Keratinocyte (primary cell): Measurements from ENCODE around the gene WASHC2C. TPM values are rescaled to one million over a fixed set of nuclear protein-coding genes. Genes with fewer than 3 reads are reported as not detected.

Source experiments
- DNase-seq: peaks from one replicate; pipeline ENCODE4 v3.0.0-alpha.2; 2011; ENCODE audit warnings: low read depth, missing footprints, low spot score
- FAIRE-seq: peaks from 2 replicates; lab custom pipeline; 2011; peaks lifted over from hg19 to GRCh38; lab: Jason Lieb, UNC
- H2AFZ ChIP-seq: 2 replicates; pipeline ENCODE4 v1.6.0; 2012; ENCODE audit warnings: low read length, control low read depth, inconsistent platforms; ENCODE audit not compliant: control insufficient read depth
- H3K27ac ChIP-seq: 2 replicates; pipeline ENCODE4 v1.5.1; 2011; ENCODE audit warnings: low read length; ENCODE audit not compliant: control insufficient read depth, insufficient read depth
- H3K27me3 ChIP-seq: 3 replicates; pipeline ENCODE4 v1.6.0; 2011; ENCODE audit warnings: low read length; ENCODE audit not compliant: control insufficient read depth, insufficient read depth; ENCODE audit errors: extremely low read depth
- H3K36me3 ChIP-seq, 2 experiments: 2 replicates in 1 of 2; 3 replicates in 1 of 2; pipeline ENCODE4 v1.5.1; 2011; ENCODE audit warnings: low read length in 2 of 2, mild to moderate bottlenecking in 1 of 2; ENCODE audit not compliant: control insufficient read depth in 2 of 2, insufficient read depth in 2 of 2; ENCODE audit errors: extremely low read depth in 1 of 2
- H3K4me1 ChIP-seq: 3 replicates; pipeline ENCODE4 v1.5.1; 2011; ENCODE audit warnings: low read length; ENCODE audit not compliant: control insufficient read depth, insufficient read depth; ENCODE audit errors: extremely low read depth
- H3K4me2 ChIP-seq: 3 replicates; pipeline ENCODE4 v1.6.0; 2011; ENCODE audit warnings: low read depth, low read length; ENCODE audit not compliant: control insufficient read depth, insufficient read depth; ENCODE audit errors: extremely low read depth
- H3K4me3 ChIP-seq, 3 experiments: fragments of 200-600 bp in 1 of 3; sonication (generic) in 1 of 3; 2 replicates in 2 of 3; 3 replicates in 1 of 3; pipeline ENCODE4 v1.5.1; 2011 to 2016; ENCODE audit warnings: low read length in 3 of 3, mild to moderate bottlenecking in 3 of 3, control low read depth in 2 of 3, inconsistent platforms in 1 of 3, low read depth in 1 of 3, mixed read lengths in 1 of 3, mixed run types in 1 of 3, moderate library complexity in 1 of 3; ENCODE audit not compliant: control insufficient read depth in 2 of 3, insufficient read depth in 2 of 3; ENCODE audit errors: extremely low read depth in 1 of 3
- H3K79me2 ChIP-seq: 2 replicates; pipeline ENCODE4 v1.6.0; 2012; ENCODE audit warnings: low read length; ENCODE audit not compliant: control insufficient read depth, insufficient read depth
- H3K9ac ChIP-seq: 3 replicates; pipeline ENCODE4 v1.6.0; 2011; ENCODE audit warnings: low read length; ENCODE audit not compliant: control insufficient read depth, insufficient read depth; ENCODE audit errors: extremely low read depth
- H3K9me1 ChIP-seq: 3 replicates; pipeline ENCODE4 v1.6.0; 2011; ENCODE audit warnings: low read length; ENCODE audit not compliant: control insufficient read depth, insufficient read depth; ENCODE audit errors: extremely low read depth
- H3K9me3 ChIP-seq: 2 replicates; pipeline ENCODE4 v1.5.1; 2012; ENCODE audit warnings: low read depth, low read length; ENCODE audit not compliant: control insufficient read depth
- H4K20me1 ChIP-seq: 3 replicates; pipeline ENCODE4 v1.6.0; 2011; ENCODE audit warnings: low read length; ENCODE audit not compliant: control insufficient read depth, insufficient read depth; ENCODE audit errors: extremely low read depth
- EZH2 ChIP-seq: IDR thresholded peaks from one replicate; pipeline ENCODE4 v1.6.1; 2012; ENCODE audit warnings: inconsistent platforms, mild to moderate bottlenecking, low read length, moderate library complexity
- dilution Hi-C: fragments of 300-500 bp; cut with MboI; formaldehyde crosslinking; loops from one replicate; pipeline ENCODE4 v1.7.0; 2020; ENCODE audit warnings: low sequenced_read_pairs; ENCODE audit not compliant: extremely low pct_ligation_motif_present
- polyA plus RNA-seq, 5 experiments: library from polyadenylated mRNA; depleted of rRNA in 3 of 5; stranded (reverse) in 3 of 5; stranded (forward) in 1 of 5; unstranded in 1 of 5; fragments of >200 nt; gene quantifications; 1 replicate in 1 of 5; 2 replicates in 3 of 5; 3 replicates in 1 of 5; pipeline versions ENCODE4 v1.2.1 to v1.2.3, GENCODE V29; 2011 to 2012; ENCODE audit warnings: missing spikeins in 2 of 5, low read depth in 1 of 5, low replicate concordance in 1 of 5
- TF ChIP-seq, protein P1 (sequence below), 3 experiments: IDR thresholded peaks in 1 of 3; conservative IDR thresholded peaks in 1 of 3; optimal IDR thresholded peaks in 1 of 3; 2 replicates in 2 of 3; 3 replicates in 1 of 3; pipeline versions ENCODE3 to v1.5.1; 2011; ENCODE audit warnings: low read length in 3 of 3, mild to moderate bottlenecking in 3 of 3, moderate library complexity in 2 of 3, control low read depth in 1 of 3, inconsistent platforms in 1 of 3; ENCODE audit not compliant: insufficient read depth in 2 of 3; ENCODE audit errors: extremely low read depth in 1 of 3

Gene WASHC2C
- polyA plus RNA-seq, 1 donor (not counting 4 experiments of a cell fraction or from before 2014, with no cell fraction given), result 32.7 TPM

DNA sequence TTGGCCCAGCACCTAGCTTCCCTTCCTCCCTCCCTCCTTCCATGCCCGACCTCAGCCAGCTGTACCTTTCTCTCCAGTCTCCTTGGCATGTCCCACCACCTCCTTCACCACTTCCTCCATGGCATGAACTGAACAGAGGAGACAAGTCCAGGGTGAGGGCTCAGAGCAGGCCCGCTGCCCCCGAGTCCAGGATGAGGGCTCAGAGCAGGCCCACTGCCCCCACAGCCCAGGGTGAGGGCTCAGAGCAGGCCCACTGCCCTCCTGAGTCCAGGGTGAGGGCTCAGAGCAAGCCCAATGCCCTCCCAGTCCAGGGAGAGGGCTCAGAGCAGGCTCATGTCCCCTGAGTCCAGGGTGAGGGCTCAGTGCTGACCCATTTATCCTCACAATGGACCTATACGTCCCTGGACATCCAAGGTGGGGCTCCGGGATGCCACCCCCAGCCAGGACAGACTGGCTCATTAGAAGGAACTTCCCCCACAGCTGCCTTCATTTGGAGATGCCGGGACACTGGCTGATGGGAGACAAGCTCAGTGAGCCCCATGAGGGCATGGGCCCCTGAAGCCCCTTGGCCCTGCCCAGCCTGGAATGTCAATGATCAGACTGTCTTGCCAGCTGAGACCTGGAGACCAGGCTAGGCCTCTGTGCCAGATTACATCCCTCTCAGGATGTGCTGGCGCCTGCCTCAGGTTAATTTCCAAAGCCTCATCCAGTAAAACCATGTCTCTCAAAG lies 90.2 kb downstream of the WASHC2C start:
- H3K4me1 ChIP-seq, result peaks cover 2% of the 10 kb centered on the region
- FAIRE-seq (no peak), DNase-seq (no peak)
- H4K20me1 ChIP-seq, result no peaks in the 10 kb centered on the region
- H3K79me2 ChIP-seq, result no peaks in the 10 kb centered on the region
- no peaks in the 10 kb centered on the region for H3K9me3 ChIP-seq
- H3K27ac ChIP-seq, result no peak overlapping the region
- dilution Hi-C loops, result no loop called here
- H3K9me1 ChIP-seq, result no peaks in the 10 kb centered on the region
- TF ChIP-seq, protein P1, sequence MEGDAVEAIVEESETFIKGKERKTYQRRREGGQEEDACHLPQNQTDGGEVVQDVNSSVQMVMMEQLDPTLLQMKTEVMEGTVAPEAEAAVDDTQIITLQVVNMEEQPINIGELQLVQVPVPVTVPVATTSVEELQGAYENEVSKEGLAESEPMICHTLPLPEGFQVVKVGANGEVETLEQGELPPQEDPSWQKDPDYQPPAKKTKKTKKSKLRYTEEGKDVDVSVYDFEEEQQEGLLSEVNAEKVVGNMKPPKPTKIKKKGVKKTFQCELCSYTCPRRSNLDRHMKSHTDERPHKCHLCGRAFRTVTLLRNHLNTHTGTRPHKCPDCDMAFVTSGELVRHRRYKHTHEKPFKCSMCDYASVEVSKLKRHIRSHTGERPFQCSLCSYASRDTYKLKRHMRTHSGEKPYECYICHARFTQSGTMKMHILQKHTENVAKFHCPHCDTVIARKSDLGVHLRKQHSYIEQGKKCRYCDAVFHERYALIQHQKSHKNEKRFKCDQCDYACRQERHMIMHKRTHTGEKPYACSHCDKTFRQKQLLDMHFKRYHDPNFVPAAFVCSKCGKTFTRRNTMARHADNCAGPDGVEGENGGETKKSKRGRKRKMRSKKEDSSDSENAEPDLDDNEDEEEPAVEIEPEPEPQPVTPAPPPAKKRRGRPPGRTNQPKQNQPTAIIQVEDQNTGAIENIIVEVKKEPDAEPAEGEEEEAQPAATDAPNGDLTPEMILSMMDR (optimal IDR thresholded peaks at IDR 0.05 in 1 of 3, IDR thresholded peaks at IDR 0.05 in 1 of 3, conservative IDR thresholded peaks at IDR 0.05 in 1 of 3; ENCODE audit: extremely low read depth in 1 of 3, insufficient read depth in 2 of 3, low read length in 3 of 3), result no peak
- H3K4me2 ChIP-seq, result no peak overlapping the region
- H3K36me3 ChIP-seq, result no peaks in the 10 kb centered on the region
- no peak overlapping the region for H2AFZ ChIP-seq
- H3K4me3 ChIP-seq, result no peak overlapping the region
- no peak overlapping the region for H3K9ac ChIP-seq
- H3K27me3 ChIP-seq, result no peaks in the 10 kb centered on the region

DNA sequence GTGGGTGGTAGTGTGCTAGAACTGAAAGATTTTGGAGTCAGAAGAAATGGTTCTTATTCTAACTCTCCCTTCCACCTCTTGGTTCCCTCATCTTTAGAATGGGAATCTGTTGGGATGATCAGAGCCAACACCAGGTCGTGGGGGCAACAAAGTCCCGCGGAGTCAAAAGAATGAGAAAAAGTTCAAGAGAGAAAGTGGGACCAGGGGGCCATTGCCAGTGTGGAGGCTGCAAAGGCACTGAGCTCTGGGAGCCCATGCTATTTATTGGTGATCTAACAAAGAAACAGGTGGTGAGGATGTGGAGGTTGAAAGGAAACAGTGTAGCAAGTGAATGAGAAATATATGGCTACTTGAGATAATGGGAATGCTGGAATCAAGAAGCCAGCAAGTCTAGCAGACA lies 90.8 kb downstream of the WASHC2C start:
- FAIRE-seq (no peak), DNase-seq (no peak)
- Histone ChIP-seq H3K4me2 (no peak overlapping the region), H3K36me3 (no peaks in the 10 kb centered on the region), H4K20me1 (no peaks in the 10 kb centered on the region), H3K9me1 (no peaks in the 10 kb centered on the region), H3K27ac (no peak overlapping the region), H3K9me3 (no peaks in the 10 kb centered on the region), H3K79me2 (no peaks in the 10 kb centered on the region), H3K9ac (no peak overlapping the region), H2AFZ (no peak overlapping the region), H3K27me3 (no peaks in the 10 kb centered on the region), H3K4me3 (no peak overlapping the region), H3K4me1 (peaks cover 2% of the 10 kb centered on the region)
- no peak for TF ChIP-seq EZH2
- TF ChIP-seq, protein P1 (optimal IDR thresholded peaks at IDR 0.05 in 1 of 3, IDR thresholded peaks at IDR 0.05 in 1 of 3, conservative IDR thresholded peaks at IDR 0.05 in 1 of 3; ENCODE audit: extremely low read depth in 1 of 3, insufficient read depth in 2 of 3, low read length in 3 of 3), result no peak
- dilution Hi-C loops, result no loop called here
